Activated T-cell treated with anti-CD3 and anti-CD28 coated beads for 24 hours (primary cell): ENCODE results near the gene MYCN.
"Not testable (repeated sequence)": the region's sequence is repeated elsewhere in the genome, so short reads cannot be mapped to it uniquely, and the experiment has no call there.

Experiments used
- DNase-seq: peaks from one replicate; pipeline ENCODE4 v3.0.0-alpha.2; 2020; ENCODE audit warnings: low read depth

MYCN gene

DNA sequence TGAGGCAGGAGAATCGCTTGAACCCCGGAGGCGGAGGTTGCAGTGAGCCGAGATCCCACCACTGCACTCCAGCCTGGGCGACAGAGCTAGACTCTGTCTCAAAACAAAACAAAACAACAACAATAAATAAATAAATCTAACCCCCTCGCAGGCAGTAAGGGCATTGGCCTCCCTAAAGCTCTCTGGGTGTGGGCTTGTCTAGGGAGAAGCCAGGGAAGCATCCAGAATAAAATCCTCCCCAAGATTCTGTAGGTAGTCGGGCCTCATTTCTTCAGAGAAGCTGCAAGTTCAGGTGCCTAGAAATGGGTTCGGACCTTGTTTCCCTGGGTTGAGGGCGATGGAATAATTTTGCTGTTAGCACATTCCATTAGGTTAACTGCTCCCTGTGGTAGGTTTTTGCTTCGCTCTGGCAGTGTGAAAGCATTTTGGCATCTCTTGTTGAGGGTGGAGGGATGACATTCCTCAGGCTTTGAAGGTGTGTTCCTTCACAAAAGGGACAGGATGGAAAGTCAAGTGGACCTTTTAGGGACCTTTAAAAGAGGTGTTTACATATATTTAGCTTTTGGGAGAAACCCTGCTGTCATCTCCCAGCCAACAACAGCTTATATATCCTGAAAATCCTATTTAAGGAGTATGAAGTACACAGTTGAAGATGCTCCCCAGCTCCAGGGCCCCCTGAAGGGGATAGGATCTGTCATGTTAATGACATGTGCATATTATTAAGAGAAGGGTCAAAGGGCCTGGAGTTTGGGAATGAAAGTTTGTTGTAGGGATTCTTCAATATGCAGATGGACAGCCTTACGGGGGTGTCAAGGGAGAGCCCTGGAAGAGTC is 17.7 kb downstream of the MYCN start:
- no peak for DNase-seq

GRCh38 chr2:15959331-15960153 is 19.2 kb downstream of the MYCN start:
- DNase-seq: no peak

DNA sequence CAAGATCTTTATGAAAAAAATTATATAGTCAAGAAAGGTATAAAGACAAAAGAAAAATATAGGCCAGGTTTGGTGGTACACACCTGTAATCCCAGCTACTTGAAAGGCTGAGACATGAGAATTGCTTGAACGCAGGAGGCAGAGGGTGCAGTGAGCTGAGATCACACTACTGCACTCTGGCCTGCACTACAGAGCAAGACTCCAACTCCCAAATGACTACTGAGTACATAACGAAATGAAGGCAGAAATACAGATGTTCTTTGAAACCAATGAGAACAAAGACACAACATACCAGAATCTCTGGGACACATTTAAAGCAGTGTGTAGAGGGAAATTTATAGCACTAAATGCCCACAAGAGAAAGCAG is 19.8 kb downstream of the MYCN start:
- DNase-seq: not testable (repeated sequence)

DNA sequence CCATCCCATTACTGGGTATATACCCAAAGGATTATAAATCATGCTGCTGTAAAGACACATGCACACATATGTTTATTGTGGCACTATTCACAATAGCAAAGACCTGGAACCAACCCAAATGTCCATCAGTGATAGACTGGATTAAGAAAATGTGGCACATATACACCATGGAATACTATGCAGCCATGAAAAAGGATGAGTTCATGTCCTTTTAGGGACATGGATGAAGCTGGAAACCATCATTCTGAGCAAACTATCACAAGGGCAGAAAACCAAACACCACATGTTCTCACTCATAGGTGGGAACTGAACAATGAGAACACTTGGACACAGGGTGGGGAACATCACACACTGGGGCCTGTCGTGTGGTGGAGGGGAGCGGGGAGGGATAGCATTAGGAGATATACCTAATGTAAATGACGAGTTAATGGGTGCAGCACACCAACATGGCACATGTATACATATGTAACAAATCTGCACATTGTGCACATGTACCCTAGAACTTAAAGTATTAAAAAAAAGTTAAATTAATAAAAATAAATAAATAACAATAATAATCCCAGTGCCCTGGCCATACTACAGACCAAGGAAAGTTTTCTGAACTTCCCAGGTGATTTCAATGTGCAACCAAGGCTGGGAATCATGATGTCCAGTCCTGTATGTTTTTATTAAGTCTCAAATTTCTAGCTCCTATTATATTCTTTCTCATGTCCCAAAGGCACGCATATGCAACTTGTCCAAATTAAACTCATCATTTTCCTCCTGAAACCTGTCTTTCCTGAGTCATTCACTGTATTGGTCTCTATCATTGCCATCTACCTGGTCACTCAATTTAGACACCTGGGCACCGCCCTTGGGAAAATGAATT is 23.0 kb downstream of the MYCN start:
- DNase-seq: not testable (repeated sequence)

GRCh38 chr2:15963977-15964670 is 23.8 kb downstream of the MYCN start:
- no peak for DNase-seq

GRCh38 chr2:15964936-15965563 is 24.7 kb downstream of the MYCN start:
- DNase-seq: no peak

GRCh38 chr2:15965564-15966019 is 25.2 kb downstream of the MYCN start:
- DNase-seq: peak; percentile 53

DNA sequence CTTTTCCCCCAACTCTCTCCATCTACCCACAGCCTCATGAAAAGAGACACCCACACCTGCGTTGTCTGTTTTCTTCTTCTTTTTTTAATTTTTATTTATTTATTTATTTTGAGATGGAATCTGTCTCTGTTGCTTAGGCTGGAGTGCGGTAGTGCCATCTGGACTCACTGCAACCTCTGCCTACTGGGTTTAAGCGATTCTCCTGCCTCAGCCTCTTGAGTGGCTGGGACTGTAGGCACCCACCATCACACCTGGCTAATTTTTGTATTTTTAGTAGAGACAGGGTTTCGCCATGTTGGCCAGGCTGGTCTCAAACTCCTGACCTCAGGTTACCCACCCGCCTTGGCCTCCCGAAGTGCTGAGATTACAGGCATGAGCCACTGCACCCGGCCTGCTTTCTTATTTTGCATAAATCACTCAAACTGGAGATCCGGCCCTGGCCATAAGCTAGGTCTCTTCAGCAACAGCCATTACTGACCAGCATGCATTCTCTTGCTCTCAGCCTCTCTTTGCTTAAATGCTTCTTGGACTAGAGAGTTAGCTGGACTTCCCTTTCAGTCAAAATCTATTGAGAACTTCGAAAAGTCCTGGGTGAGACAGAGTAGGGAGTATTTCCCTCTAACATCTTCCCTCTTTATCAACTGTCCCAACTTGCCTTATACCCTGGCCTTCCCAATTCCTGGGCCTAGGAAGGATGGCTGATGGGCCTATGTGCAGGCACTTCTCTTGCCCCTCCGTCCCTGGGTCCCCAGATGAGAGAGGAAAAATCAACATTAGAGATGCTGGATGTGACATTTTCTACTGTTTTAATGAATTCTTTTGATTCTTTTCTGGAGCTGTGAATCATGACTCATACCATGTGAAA is 27.3 kb downstream of the MYCN start:
- no peak for DNase-seq

GRCh38 chr2:15968280-15969178 is 28.2 kb downstream of the MYCN start:
- DNase-seq: no peak

DNA sequence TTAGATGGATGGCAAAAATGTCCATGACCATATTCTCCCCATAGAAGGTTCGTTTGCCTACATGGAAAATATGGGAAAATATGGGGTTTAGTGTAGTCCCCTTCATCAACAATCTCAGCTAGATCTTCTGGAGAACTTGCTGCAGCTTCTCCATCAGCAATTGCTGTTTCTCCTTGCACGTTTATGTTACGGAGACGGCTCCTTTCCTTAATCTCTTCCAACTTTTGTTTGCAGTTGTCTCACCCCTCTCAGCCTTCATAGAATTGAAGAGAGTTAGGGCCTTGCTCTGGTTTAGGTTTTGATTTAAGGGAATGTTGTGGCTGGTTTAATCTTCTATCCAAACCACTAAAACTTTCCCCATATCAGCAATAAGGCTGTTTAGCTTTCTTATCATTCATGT is 28.9 kb downstream of the MYCN start:
- DNase-seq: no peak

- no peak for DNase-seq
Observed at GRCh38 chr2:15970701-15971100, 30.4 kb downstream of the MYCN start.

- no peak for DNase-seq
Observed at GRCh38 chr2:15971351-15971750, 31.0 kb downstream of the MYCN start.

DNA sequence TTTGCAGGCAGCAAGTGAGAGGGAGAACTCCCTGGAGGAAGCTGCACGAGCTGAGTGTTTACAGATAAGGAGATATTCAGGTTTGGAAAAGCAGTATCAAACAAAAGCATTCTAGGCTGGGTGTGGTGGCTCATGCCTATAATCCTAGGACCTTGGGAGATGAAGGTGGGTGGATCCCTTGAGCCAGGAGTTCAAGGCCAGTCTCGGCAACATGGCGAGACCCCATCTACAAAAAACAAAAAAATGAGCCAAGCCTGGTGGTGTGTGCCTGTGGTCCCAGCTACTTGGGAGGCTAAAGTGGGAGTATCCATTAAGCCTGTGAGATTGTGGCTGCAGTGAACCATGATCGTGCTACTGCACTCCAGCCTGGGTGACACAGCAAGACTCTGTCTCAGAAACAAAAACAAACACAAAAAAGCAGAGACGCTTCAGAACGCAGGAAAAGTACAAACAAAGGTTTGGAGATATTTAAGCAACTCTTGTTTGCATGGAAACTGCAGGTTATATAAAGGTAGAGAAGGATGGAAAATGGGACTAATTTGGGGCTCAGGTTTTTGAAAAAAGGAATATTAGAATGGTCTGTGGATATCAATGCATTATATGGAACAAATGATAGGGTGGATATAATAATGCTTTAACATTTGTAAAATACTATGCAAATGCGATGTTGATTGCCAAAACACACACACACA is 31.6 kb downstream of the MYCN start:
- DNase-seq: no peak

- DNase-seq: no peak
Observed at GRCh38 chr2:15973481-15974401, 33.4 kb downstream of the MYCN start.

- no peak for DNase-seq
Observed at GRCh38 chr2:15974565-15975260, 34.4 kb downstream of the MYCN start.

DNA sequence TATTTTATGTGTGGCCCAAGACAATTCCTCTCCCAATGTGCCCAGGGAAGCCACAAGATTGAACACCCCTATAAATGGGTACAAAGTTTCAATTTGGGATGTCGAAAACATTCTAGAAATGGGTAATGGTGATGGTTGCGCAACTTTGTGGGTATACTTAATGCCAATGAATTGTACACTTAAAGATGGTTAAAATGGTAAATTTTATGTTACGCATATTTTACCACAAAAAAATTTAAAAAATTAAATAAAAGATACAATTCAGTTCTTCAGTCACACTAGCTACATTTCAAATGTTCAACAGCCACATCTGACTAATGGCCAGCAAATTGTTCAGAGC is 34.9 kb downstream of the MYCN start:
- no peak for DNase-seq

DNA sequence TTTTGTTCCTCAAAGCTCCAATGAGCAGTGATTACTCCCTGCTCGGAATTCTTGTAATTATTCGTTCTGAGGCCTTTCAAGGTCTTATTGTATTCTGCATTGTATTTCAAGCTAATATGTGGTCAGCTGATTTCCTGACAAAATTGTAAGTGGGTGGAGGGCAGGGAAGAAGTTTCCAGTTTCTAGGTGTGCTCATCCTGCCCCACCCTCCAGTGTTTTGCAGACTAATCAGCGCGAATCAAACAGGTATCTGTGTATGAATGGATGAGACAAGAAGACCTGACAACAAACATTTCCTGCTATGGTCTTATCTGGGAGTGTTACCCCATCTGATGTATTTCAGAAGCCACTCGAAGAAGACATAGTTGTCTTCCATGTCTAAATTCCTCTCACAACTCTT is 35.3 kb downstream of the MYCN start:
- DNase-seq: no peak
